HCT116 (cell line): ENCODE measurements around the gene AADAC. TPM values are rescaled to one million over a fixed set of nuclear protein-coding genes. Genes with fewer than 3 reads are reported as not detected.

Experiments used
- ATAC-seq: fragments of 200-7000 bp; cut with Tn5 transposase; 2 replicates; pipeline ENCODE4 v1.9.1; 2020; ENCODE audit warnings: mild to moderate bottlenecking, moderate library complexity
- BruUV-seq: library from RNA; stranded (reverse); fragments of 400-500 nt; replicated peaks from 2 replicates; lab custom pipeline; 2021; lab: Mats Ljungman, UMichigan
- CTCF ChIA-PET: fragments of 300-600 bp; sonication (Branson Sonifier 250); formaldehyde crosslinking; loops from one replicate; lab custom pipeline; 2021; ENCODE audit warnings: antibody characterized with exemption; lab: Charles Lee
- POLR2A ChIA-PET: fragments of 300-600, 350-600 bp; sonication (Branson Sonifier 250); formaldehyde crosslinking; loops from one replicate; lab custom pipeline; 2021; ENCODE audit warnings: antibody characterized with exemption; lab: Charles Lee
- RAD21 ChIA-PET, 2 experiments: fragments of 300-600 bp; sonication (Branson Sonifier 250); formaldehyde crosslinking; loops; one replicate each; lab custom pipeline; 2023; ENCODE audit warnings: low total read pairs in 2 of 2; ENCODE audit not compliant: uncharacterized antibody in 2 of 2, unreplicated experiment in 2 of 2, low non-redundant PET in 1 of 2; lab: Charles Lee
- DNase-seq: peaks from one replicate; pipeline ENCODE4 v3.0.0-alpha.2; 2010; ENCODE audit warnings: low read depth, low spot score
- H2AFZ ChIP-seq: fragments of 200-600 bp; shearing (Covaris generic), sonication (generic); 2 replicates; pipeline ENCODE4 v1.6.1; 2017; ENCODE audit warnings: low read depth, mixed run types, mixed read lengths, antibody characterized with exemption, low read length; ENCODE audit not compliant: poor library complexity, severe bottlenecking
- H3K27ac ChIP-seq: 2 replicates; pipeline ENCODE4 v1.5.1; 2012; ENCODE audit warnings: low read depth, low read length
- H3K27me3 ChIP-seq: fragments of 200-600 bp; sonication (generic); 2 replicates; pipeline ENCODE4 v1.6.1; 2016; ENCODE audit warnings: mixed run types, low read length, mixed read lengths; ENCODE audit not compliant: insufficient read depth
- H3K36me3 ChIP-seq, 2 experiments: fragments of 200-500 bp in 1 of 2; fragments of 200-600 bp in 1 of 2; sonication (Bioruptor generic) in 1 of 2; sonication (generic) in 1 of 2; 2 replicates each; pipeline versions ENCODE4 v1.5.1 to v1.6.1; 2014 to 2016; ENCODE audit warnings: low read length in 2 of 2, inconsistent platforms in 1 of 2, mixed read lengths in 1 of 2, mixed run types in 1 of 2; ENCODE audit not compliant: insufficient read depth in 2 of 2, control insufficient read depth in 1 of 2
- H3K4me1 ChIP-seq, 2 experiments: fragments of 200-600 bp in 1 of 2; sonication (generic) in 1 of 2; 2 replicates each; pipeline versions ENCODE4 v1.5.1 to v1.6.1; 2012 to 2017; ENCODE audit warnings: low read length in 2 of 2, inconsistent platforms in 1 of 2, mild to moderate bottlenecking in 1 of 2, mixed read lengths in 1 of 2, mixed run types in 1 of 2, moderate library complexity in 1 of 2; ENCODE audit not compliant: insufficient read depth in 2 of 2, control insufficient read depth in 1 of 2
- H3K4me2 ChIP-seq: fragments of 200-600 bp; sonication (generic); 2 replicates; pipeline ENCODE4 v1.6.1; 2017; ENCODE audit warnings: mixed run types, low read length, mixed read lengths
- H3K4me3 ChIP-seq, 2 experiments: fragments of 200-600 bp in 1 of 2; sonication (generic) in 1 of 2; replicated peaks in 1 of 2; 2 replicates each; pipeline ENCODE4 v1.5.1; 2011 to 2016; ENCODE audit warnings: low read length in 2 of 2, control low read depth in 1 of 2, low read depth in 1 of 2, mild to moderate bottlenecking in 1 of 2, mixed read lengths in 1 of 2, mixed run types in 1 of 2
- H3K79me2 ChIP-seq: fragments of 200-600 bp; sonication (generic); 2 replicates; pipeline ENCODE4 v1.6.1; 2017; ENCODE audit warnings: mild to moderate bottlenecking, mixed run types, low read length, moderate library complexity, mixed read lengths; ENCODE audit not compliant: insufficient read depth
- H3K9ac ChIP-seq: fragments of 200-600 bp; sonication (generic); 2 replicates; pipeline ENCODE4 v1.6.1; 2016; ENCODE audit warnings: low read length, mixed read lengths
- H3K9me2 ChIP-seq: fragments of 200-600 bp; sonication (generic), shearing (Covaris generic); 2 replicates; pipeline ENCODE4 v1.6.1; 2017; ENCODE audit warnings: mixed run types, mild to moderate bottlenecking, moderate library complexity; ENCODE audit not compliant: insufficient read depth
- H3K9me3 ChIP-seq, 2 experiments: fragments of 200-500 bp in 1 of 2; fragments of 200-600 bp in 1 of 2; sonication (Bioruptor generic) in 1 of 2; sonication (generic) in 1 of 2; 2 replicates each; pipeline ENCODE4 v1.6.1; 2014 to 2017; ENCODE audit warnings: low read length in 2 of 2, mixed read lengths in 2 of 2, inconsistent platforms in 1 of 2, low read depth in 1 of 2, mild to moderate bottlenecking in 1 of 2, mixed run types in 1 of 2, moderate library complexity in 1 of 2; ENCODE audit not compliant: control insufficient read depth in 1 of 2, insufficient read depth in 1 of 2
- H4K20me1 ChIP-seq: fragments of 200-600 bp; sonication (generic), shearing (Covaris generic); 2 replicates; pipeline ENCODE4 v1.6.1; 2017; ENCODE audit warnings: mixed run types, mild to moderate bottlenecking, moderate library complexity; ENCODE audit not compliant: insufficient read depth
- EGR1 ChIP-seq: IDR thresholded peaks from 2 replicates; pipeline ENCODE4 v1.6.1; 2012; ENCODE audit warnings: low read depth
- ELF1 ChIP-seq: IDR thresholded peaks from 2 replicates; pipeline ENCODE4 v1.6.1; 2012; ENCODE audit warnings: low read depth, borderline replicate concordance
- EZH2 ChIP-seq: fragments of 200-600 bp; sonication (generic); IDR thresholded peaks from 2 replicates; pipeline ENCODE4 v1.6.1; 2017; ENCODE audit warnings: antibody characterized with exemption, mixed run types
- FOSL1 ChIP-seq: IDR thresholded peaks from 2 replicates; pipeline ENCODE4 v1.6.1; 2012; ENCODE audit warnings: low read depth
- JUND ChIP-seq: IDR thresholded peaks from 2 replicates; pipeline ENCODE4 v1.6.1; 2012
- POLR2A ChIP-seq: IDR thresholded peaks from 2 replicates; pipeline ENCODE4 v1.7.0; 2011; ENCODE audit warnings: borderline replicate concordance; ENCODE audit not compliant: insufficient read depth, insufficient read length; ENCODE audit errors: extremely low read depth
- RAD21 ChIP-seq: IDR thresholded peaks from 2 replicates; pipeline ENCODE4 v1.6.1; 2012; ENCODE audit warnings: low read depth, mild to moderate bottlenecking
- SP1 ChIP-seq: IDR thresholded peaks from 2 replicates; pipeline ENCODE4 v1.6.1; 2012; ENCODE audit warnings: low read depth
- TCF7L2 ChIP-seq: IDR thresholded peaks from 2 replicates; pipeline ENCODE4 v1.7.0; 2011; ENCODE audit warnings: borderline replicate concordance, inconsistent platforms; ENCODE audit not compliant: insufficient read depth, insufficient read length; ENCODE audit errors: extremely low read depth
- YY1 ChIP-seq: IDR thresholded peaks from 2 replicates; pipeline ENCODE4 v1.6.1; 2011; ENCODE audit warnings: low read length, low read depth, moderate library complexity, mild to moderate bottlenecking; ENCODE audit not compliant: insufficient replicate concordance; ENCODE audit errors: extremely low read depth
- ZNF274 ChIP-seq: fragments of 200-500 bp; sonication (Bioruptor generic); IDR thresholded peaks from 2 replicates; pipeline ENCODE4 v1.6.1; 2014; ENCODE audit warnings: mild to moderate bottlenecking, low read depth, low read length, inconsistent platforms
- intact Hi-C: fragments of 100-400 bp; cut with micrococcal nuclease; formaldehyde crosslinking; loops from 2 replicates; pipeline ENCODE4 v1.10.0; 2022
- total RNA-seq: library from RNA; stranded (reverse); gene quantifications from one replicate; pipeline ENCODE4 v1.2.1, GENCODE V29; 2021; ENCODE audit not compliant: unreplicated experiment
- TF ChIP-seq, protein P1 (sequence below): IDR thresholded peaks from 2 replicates; pipeline ENCODE4 v1.6.1; 2012
- TF ChIP-seq, protein P2 (sequence below), 3 experiments: fragments of 200-600 bp in 1 of 3; sonication (generic) in 1 of 3; IDR thresholded peaks in 2 of 3; conservative IDR thresholded peaks in 1 of 3; 2 replicates each; pipeline ENCODE4 v1.5.1; 2012 to 2017; ENCODE audit warnings: low read depth in 2 of 3, low read length in 2 of 3, antibody characterized with exemption in 1 of 3, borderline replicate concordance in 1 of 3, control low read depth in 1 of 3, mild to moderate bottlenecking in 1 of 3, mixed read lengths in 1 of 3, mixed run types in 1 of 3, moderate library complexity in 1 of 3; ENCODE audit not compliant: insufficient read depth in 1 of 3
- TF ChIP-seq, protein P3 (sequence below): IDR thresholded peaks from 2 replicates; pipeline ENCODE4 v1.6.1; 2011; ENCODE audit warnings: mild to moderate bottlenecking, low read length, moderate library complexity; ENCODE audit not compliant: insufficient replicate concordance; ENCODE audit errors: extremely low read depth

Gene AADAC
- total RNA-seq, 1 experiment from 2014 or later = 3.8 TPM

DNA sequence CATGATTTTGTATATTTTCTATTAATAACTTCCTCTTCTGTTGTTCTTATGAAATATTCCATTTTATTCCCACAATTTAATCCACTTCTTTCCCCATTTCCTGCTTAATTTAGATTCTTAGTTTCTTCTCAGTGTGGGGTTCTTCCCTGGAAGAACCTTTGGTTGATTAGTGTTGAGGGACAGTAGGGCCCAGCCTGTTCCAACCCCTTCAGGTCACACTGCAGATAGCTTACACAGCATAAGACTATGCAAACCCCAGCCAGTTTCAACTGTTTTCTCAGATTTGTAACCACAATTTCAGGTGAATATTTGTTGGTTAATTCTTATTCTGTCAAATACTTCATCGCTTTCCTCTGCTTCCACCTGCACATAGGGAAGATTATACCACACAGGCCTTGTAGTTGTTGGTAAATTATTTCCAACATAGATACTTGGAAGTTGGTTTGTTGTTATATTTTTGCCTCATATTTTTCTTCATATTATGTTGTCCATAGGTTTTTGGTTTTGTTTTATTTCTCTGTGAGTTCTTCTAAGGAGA lies 45.5 kb upstream of the AADAC start:
- Histone ChIP-seq H3K4me1 (peaks cover 19 to 51% of the 10 kb centered on the region in 2 experiments), H3K4me3 (peak overlapping the region; percentile 45 to 49; a peak in 3 of 4 replicates), H3K9me3 (no peaks in the 10 kb centered on the region), H3K79me2 (peaks cover 60% of the 10 kb centered on the region), H4K20me1 (no peaks in the 10 kb centered on the region), H3K9ac (peak overlapping the region; percentile 57), H2AFZ (no peak overlapping the region), H3K9me2 (no peaks in the 10 kb centered on the region), H3K27ac (peak overlapping the region; percentile 62; the same call in 1 of the 2 replicates), H3K36me3 (no peaks in the 10 kb centered on the region), H3K4me2 (peak overlapping the region; percentile 62), H3K27me3 (no peaks in the 10 kb centered on the region)
- ATAC-seq = 0 out of 2 replicates have a peak, but pooled peaks have one; percentile 49
- intact Hi-C loops = no loop called here
- RAD21 ChIA-PET = no interaction called here
- DNase-seq = no peak
- TF ChIP-seq ZNF274 = no peak
- TF ChIP-seq ELF1 = no peak
- no peak for TF ChIP-seq RAD21
- TF ChIP-seq POLR2A = no peak
- no peak for TF ChIP-seq EGR1
- no peak for TF ChIP-seq FOSL1
- no peak for TF ChIP-seq YY1
- no peak for TF ChIP-seq EZH2
- no peak for TF ChIP-seq TCF7L2
- TF ChIP-seq, protein P1, sequence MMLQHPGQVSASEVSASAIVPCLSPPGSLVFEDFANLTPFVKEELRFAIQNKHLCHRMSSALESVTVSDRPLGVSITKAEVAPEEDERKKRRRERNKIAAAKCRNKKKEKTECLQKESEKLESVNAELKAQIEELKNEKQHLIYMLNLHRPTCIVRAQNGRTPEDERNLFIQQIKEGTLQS = no peak
- POLR2A ChIA-PET = no interaction called here
- BruUV-seq = no TSS peak
- CTCF ChIA-PET = no interaction called here

DNA sequence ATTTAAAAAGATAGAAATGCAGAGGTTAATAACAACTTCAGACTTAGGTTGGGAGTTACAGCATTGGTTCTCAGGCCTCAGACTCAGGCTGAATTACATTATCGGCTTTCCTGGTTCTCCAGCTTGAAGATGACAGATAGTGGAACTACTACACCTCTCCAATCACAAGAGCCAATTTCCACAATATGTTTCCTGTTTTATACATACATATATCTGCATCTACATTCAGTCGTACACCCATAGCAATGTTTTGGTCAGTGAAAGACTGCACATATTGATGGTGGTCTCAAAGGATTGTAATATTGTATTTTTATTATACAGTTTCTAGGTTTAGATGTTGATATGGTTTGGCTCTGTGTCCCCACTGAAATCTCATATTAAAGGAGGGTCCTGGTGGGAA lies 44.7 kb upstream of the AADAC start:
- CTCF ChIA-PET = no interaction called here
- H3K4me2 ChIP-seq = peak overlapping the region; percentile 62; the same call in 1 of the 2 replicates
- no TSS peak for BruUV-seq
- H4K20me1 ChIP-seq = no peaks in the 10 kb centered on the region
- no peak overlapping the region for H3K9ac ChIP-seq
- H3K27ac ChIP-seq = peak overlapping the region; percentile 42
- no peak overlapping the region for H3K4me3 ChIP-seq
- POLR2A ChIA-PET = no interaction called here
- TF ChIP-seq POLR2A = no peak
- TF ChIP-seq, protein P2, sequence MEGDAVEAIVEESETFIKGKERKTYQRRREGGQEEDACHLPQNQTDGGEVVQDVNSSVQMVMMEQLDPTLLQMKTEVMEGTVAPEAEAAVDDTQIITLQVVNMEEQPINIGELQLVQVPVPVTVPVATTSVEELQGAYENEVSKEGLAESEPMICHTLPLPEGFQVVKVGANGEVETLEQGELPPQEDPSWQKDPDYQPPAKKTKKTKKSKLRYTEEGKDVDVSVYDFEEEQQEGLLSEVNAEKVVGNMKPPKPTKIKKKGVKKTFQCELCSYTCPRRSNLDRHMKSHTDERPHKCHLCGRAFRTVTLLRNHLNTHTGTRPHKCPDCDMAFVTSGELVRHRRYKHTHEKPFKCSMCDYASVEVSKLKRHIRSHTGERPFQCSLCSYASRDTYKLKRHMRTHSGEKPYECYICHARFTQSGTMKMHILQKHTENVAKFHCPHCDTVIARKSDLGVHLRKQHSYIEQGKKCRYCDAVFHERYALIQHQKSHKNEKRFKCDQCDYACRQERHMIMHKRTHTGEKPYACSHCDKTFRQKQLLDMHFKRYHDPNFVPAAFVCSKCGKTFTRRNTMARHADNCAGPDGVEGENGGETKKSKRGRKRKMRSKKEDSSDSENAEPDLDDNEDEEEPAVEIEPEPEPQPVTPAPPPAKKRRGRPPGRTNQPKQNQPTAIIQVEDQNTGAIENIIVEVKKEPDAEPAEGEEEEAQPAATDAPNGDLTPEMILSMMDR (IDR thresholded peaks at IDR 0.05 in 2 of 3, conservative IDR thresholded peaks at IDR 0.05 in 1 of 3; ENCODE audit: borderline replicate concordance in 1 of 3, insufficient read depth in 1 of 3, low read depth in 2 of 3, low read length in 2 of 3) = no peak
- TF ChIP-seq JUND = no peak
- TF ChIP-seq, protein P3, sequence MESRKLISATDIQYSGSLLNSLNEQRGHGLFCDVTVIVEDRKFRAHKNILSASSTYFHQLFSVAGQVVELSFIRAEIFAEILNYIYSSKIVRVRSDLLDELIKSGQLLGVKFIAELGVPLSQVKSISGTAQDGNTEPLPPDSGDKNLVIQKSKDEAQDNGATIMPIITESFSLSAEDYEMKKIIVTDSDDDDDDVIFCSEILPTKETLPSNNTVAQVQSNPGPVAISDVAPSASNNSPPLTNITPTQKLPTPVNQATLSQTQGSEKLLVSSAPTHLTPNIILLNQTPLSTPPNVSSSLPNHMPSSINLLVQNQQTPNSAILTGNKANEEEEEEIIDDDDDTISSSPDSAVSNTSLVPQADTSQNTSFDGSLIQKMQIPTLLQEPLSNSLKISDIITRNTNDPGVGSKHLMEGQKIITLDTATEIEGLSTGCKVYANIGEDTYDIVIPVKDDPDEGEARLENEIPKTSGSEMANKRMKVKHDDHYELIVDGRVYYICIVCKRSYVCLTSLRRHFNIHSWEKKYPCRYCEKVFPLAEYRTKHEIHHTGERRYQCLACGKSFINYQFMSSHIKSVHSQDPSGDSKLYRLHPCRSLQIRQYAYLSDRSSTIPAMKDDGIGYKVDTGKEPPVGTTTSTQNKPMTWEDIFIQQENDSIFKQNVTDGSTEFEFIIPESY = no peak
- TF ChIP-seq SP1 = no peak
- no peak for TF ChIP-seq ZNF274
- H3K36me3 ChIP-seq = no peaks in the 10 kb centered on the region
- RAD21 ChIA-PET = no interaction called here
- intact Hi-C loops = no loop called here
- peaks cover 60% of the 10 kb centered on the region for H3K79me2 ChIP-seq
- H3K27me3 ChIP-seq = no peaks in the 10 kb centered on the region
- no peaks in the 10 kb centered on the region for H3K9me2 ChIP-seq
- H3K4me1 ChIP-seq = peaks cover 19 to 51% of the 10 kb centered on the region in 2 experiments
- H2AFZ ChIP-seq = no peak overlapping the region
- DNase-seq = no peak
- no peaks in the 10 kb centered on the region for H3K9me3 ChIP-seq
- ATAC-seq = no peak
